Mesothelial cell of epicardium (in vitro differentiated cells): ENCODE results near the gene CDC23. TPM values are rescaled to one million over a fixed set of nuclear protein-coding genes. Genes with fewer than 3 reads are reported as not detected.
A peak's percentile ranks its signal among the peaks of the same experiment; 100 is the strongest.
"Not testable (repeated sequence)": the region's sequence is repeated elsewhere in the genome, so short reads cannot be mapped to it uniquely, and the experiment has no call there.

Source experiments
- DNase-seq, 2 experiments: peaks; one replicate each; pipeline ENCODE4 v3.0.0; 2021; ENCODE audit warnings: low spot score in 2 of 2; ENCODE audit not compliant: unreplicated experiment in 2 of 2
- H3K27ac Mint-ChIP-seq: 2 replicates; pipeline ENCODE4 v1.8.0; 2021; ENCODE audit warnings: mixed read lengths
- H3K27me3 Mint-ChIP-seq: 2 replicates; pipeline ENCODE4 v1.8.0; 2021; ENCODE audit warnings: low read depth, mixed read lengths
- H3K36me3 Mint-ChIP-seq: 2 replicates; pipeline ENCODE4 v1.8.0; 2021; ENCODE audit warnings: mixed read lengths
- H3K4me1 Mint-ChIP-seq: 2 replicates; pipeline ENCODE4 v1.8.0; 2021; ENCODE audit warnings: mixed read lengths
- H3K4me3 Mint-ChIP-seq: 2 replicates; pipeline ENCODE4 v1.8.0; 2021; ENCODE audit warnings: mild to moderate bottlenecking, moderate library complexity, mixed read lengths
- H3K9me3 Mint-ChIP-seq: 2 replicates; pipeline ENCODE4 v1.8.0; 2021; ENCODE audit warnings: mixed read lengths
- CTCF ChIP-seq: fragments of 200-600 bp; sonication (generic); IDR thresholded peaks from one replicate; pipeline ENCODE4 v1.5.0; 2021; ENCODE audit warnings: antibody characterized with exemption; ENCODE audit not compliant: unreplicated experiment
- total RNA-seq: library from RNA; stranded (reverse); gene quantifications from 3 replicates; pipeline ENCODE4 v1.2.1, GENCODE V29; 2021

The CDC23 gene
- total RNA-seq, 1 donor from 2014 or later = 39.0 TPM

DNA sequence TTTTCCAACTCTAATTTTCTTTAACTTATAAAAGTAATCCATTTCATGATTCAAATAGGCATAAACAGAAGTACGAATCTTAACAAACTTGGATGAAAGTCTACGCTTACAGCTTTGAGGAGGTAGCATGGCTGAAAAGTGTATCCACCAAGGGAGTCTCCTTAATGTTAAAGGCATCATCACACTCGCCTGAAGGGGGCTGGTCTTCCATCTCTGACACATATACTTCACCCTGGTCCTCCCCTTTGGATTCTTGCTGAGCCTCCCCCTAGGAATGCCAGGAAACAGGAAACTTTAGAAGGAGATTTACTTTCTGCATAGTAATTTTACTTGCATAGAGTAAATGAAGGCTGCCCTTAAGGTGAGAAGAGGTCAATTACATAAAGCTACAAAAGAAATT is 63.6 kb downstream of the CDC23 start:
- TF ChIP-seq CTCF = no peak
- no peaks in the 10 kb centered on the region for H3K9me3 Mint-ChIP-seq
- no peak for DNase-seq
- H3K27me3 Mint-ChIP-seq = peaks cover 3% of the 10 kb centered on the region
- no peak overlapping the region for H3K27ac Mint-ChIP-seq
- H3K4me3 Mint-ChIP-seq = no peak overlapping the region
- H3K36me3 Mint-ChIP-seq = no peaks in the 10 kb centered on the region
- no peaks in the 10 kb centered on the region for H3K4me1 Mint-ChIP-seq

DNA sequence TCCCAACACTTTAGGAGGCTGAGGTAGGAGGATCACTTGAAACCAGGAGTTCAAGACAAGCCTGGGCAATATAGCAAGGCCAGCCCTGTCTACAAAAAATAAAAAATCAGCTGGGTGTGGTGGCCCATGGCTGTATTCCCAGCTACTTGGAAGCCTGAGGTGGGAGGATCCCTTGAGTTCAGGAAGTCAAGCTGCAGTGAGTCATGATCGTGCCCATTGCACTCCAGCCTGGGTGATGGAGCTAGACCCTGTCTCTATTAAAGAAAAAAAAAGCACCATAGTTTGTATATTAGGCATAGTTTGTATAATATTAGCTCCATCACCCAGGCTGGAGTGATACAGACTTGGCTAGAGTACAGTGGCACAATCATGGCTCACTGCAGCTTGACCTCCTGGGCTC is 64.3 kb downstream of the CDC23 start:
- Mint-ChIP-seq H3K4me3 (no peak overlapping the region), H3K36me3 (no peaks in the 10 kb centered on the region), H3K9me3 (no peaks in the 10 kb centered on the region), H3K27me3 (peaks cover under 1% of the 10 kb centered on the region), H3K27ac (no peak overlapping the region), H3K4me1 (no peaks in the 10 kb centered on the region)
- DNase-seq = no peak
- TF ChIP-seq CTCF = no peak

DNA sequence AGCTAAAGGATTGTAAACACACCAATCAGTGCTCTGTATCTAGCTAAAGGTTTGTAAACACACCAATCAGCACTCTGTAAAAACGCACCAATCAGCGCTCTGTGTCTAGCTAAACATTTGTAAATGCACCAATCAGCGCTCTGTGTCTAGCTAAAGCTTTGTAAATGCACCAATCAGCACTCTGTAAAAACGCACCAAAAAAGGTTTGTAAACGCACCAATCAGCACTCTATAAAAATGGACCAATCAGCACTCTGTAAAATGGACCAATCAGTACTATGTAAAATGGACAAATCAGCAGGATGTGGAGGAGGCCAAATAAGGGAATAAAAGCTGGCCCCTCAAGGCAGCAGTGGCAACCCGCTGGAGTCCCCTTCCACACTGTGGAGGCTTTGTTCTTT is 69.5 kb downstream of the CDC23 start:
- not testable (repeated sequence) for H3K27me3 Mint-ChIP-seq, H3K9me3 Mint-ChIP-seq, DNase-seq, H3K27ac Mint-ChIP-seq, H3K4me1 Mint-ChIP-seq, H3K36me3 Mint-ChIP-seq, H3K4me3 Mint-ChIP-seq

GRCh38 chr5:138141734-138142133 is 71.4 kb downstream of the CDC23 start:
- H3K4me1 Mint-ChIP-seq = peaks cover 4% of the 10 kb centered on the region
- no peak overlapping the region for H3K4me3 Mint-ChIP-seq
- H3K27ac Mint-ChIP-seq = no peak overlapping the region
- H3K36me3 Mint-ChIP-seq = no peaks in the 10 kb centered on the region
- no peak for DNase-seq
- H3K27me3 Mint-ChIP-seq = no peaks in the 10 kb centered on the region
- no peak for TF ChIP-seq CTCF
- H3K9me3 Mint-ChIP-seq = no peaks in the 10 kb centered on the region

DNA sequence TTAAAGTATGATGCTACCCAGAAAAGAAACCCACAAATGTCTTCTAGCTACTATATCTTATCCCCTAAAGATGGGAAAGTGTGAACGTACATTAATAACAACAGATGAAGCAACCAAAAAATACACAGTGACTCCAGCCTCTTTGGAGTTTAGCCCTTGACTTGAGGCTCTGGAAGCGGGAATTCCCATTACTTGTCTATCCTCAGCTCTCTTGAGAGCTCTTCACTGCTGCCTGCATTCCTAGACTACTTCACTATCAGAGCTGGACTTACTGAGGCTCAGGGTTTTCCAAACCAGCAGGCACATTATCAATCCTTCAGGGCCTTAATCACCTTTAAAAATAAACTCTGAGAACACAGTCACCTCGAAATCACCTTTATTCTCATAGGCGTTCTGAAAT is 72.9 kb downstream of the CDC23 start:
- H3K36me3 Mint-ChIP-seq = no peaks in the 10 kb centered on the region
- no peaks in the 10 kb centered on the region for H3K27me3 Mint-ChIP-seq
- TF ChIP-seq CTCF = no peak
- peak overlapping the region; percentile 10 for H3K4me3 Mint-ChIP-seq
- peaks cover 4% of the 10 kb centered on the region for H3K4me1 Mint-ChIP-seq
- H3K9me3 Mint-ChIP-seq = no peaks in the 10 kb centered on the region
- no peak for DNase-seq
- H3K27ac Mint-ChIP-seq = no peak overlapping the region

DNA sequence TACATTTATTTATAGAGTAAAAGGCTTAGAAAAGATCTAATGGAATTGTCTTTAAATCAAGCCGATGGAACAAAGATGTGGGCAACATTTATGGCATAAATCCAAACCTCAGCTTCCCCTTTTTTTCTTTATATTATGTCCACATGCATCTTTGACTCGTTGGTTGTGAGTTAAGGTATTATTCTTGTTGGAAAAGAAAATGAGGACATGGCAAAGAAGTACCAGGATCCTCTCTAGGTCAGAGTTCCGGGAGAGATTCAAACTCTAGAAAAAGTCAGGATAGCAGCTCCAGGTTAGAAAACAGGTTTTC is 73.4 kb downstream of the CDC23 start:
- Mint-ChIP-seq H3K4me3 (peak overlapping the region; percentile 80), H3K36me3 (no peaks in the 10 kb centered on the region), H3K4me1 (peaks cover 4% of the 10 kb centered on the region), H3K27me3 (no peaks in the 10 kb centered on the region), H3K9me3 (no peaks in the 10 kb centered on the region), H3K27ac (no peak overlapping the region)
- no peak for TF ChIP-seq CTCF
- no peak for DNase-seq
